KMS-11 (cell line): ENCODE measurements around the gene SYNJ2BP.

Experiments
- H2AFZ ChIP-seq: fragments of 200-600 bp; sonication (generic); 2 replicates; pipeline ENCODE4 v1.6.1; 2016; ENCODE audit warnings: antibody characterized with exemption, mixed run types, low read depth
- H3K27ac ChIP-seq: fragments of 200-600 bp; sonication (generic); 2 replicates; pipeline ENCODE4 v1.6.1; 2016; ENCODE audit warnings: mild to moderate bottlenecking, mixed run types
- H3K27me3 ChIP-seq: fragments of 200-600 bp; sonication (generic); 2 replicates; pipeline ENCODE4 v1.6.1; 2017; ENCODE audit warnings: mild to moderate bottlenecking, low read depth, mixed run types, moderate library complexity; ENCODE audit not compliant: insufficient read depth
- H3K36me3 ChIP-seq: fragments of 200-600 bp; sonication (generic); 2 replicates; pipeline ENCODE4 v1.6.1; 2017; ENCODE audit warnings: mild to moderate bottlenecking, mixed run types; ENCODE audit not compliant: insufficient read depth
- H3K4me1 ChIP-seq: fragments of 200-600 bp; sonication (generic); 2 replicates; pipeline ENCODE4 v1.6.1; 2016; ENCODE audit warnings: mild to moderate bottlenecking, low read depth, mixed run types; ENCODE audit not compliant: poor library complexity, severe bottlenecking
- H3K4me2 ChIP-seq: fragments of 200-600 bp; sonication (generic); 2 replicates; pipeline ENCODE4 v1.7.0; 2016; ENCODE audit warnings: mild to moderate bottlenecking, mixed run types
- H3K4me3 ChIP-seq: fragments of 200-600 bp; sonication (generic); IDR thresholded peaks from 2 replicates; pipeline ENCODE4 v1.6.1; 2017; ENCODE audit warnings: low read depth, low read length, mixed read lengths; ENCODE audit not compliant: insufficient read depth
- H3K79me2 ChIP-seq: fragments of 200-600 bp; sonication (generic); 2 replicates; pipeline ENCODE4 v1.6.1; 2016; ENCODE audit warnings: low read depth, mixed run types; ENCODE audit not compliant: insufficient read depth
- H3K9ac ChIP-seq: fragments of 200-600 bp; sonication (generic); 2 replicates; pipeline ENCODE4 v1.6.1; 2016; ENCODE audit warnings: mild to moderate bottlenecking, mixed run types
- H4K20me1 ChIP-seq: fragments of 200-600 bp; sonication (generic); 2 replicates; pipeline ENCODE4 v1.6.1; 2016; ENCODE audit warnings: mild to moderate bottlenecking, mixed run types; ENCODE audit not compliant: insufficient read depth
- TF ChIP-seq, protein P1 (sequence below): fragments of 200-600 bp; sonication (generic); conservative IDR thresholded peaks from 2 replicates; pipeline ENCODE4 v1.6.1; 2017; ENCODE audit warnings: low read depth, mild to moderate bottlenecking, antibody characterized with exemption, low read length, moderate library complexity, mixed read lengths

Gene SYNJ2BP

GRCh38 chr14:70401643-70402042, 15.2 kb downstream of the SYNJ2BP start:
- Histone ChIP-seq H3K36me3 (no peaks in the 10 kb centered on the region), H3K4me2 (no peak overlapping the region), H4K20me1 (no peaks in the 10 kb centered on the region), H3K9ac (no peak overlapping the region), H3K27me3 (no peaks in the 10 kb centered on the region), H3K4me1 (no peaks in the 10 kb centered on the region), H3K27ac (no peak overlapping the region), H3K4me3 (no peak overlapping the region), H2AFZ (no peak overlapping the region), H3K79me2 (no peaks in the 10 kb centered on the region)
- TF ChIP-seq, protein P1, sequence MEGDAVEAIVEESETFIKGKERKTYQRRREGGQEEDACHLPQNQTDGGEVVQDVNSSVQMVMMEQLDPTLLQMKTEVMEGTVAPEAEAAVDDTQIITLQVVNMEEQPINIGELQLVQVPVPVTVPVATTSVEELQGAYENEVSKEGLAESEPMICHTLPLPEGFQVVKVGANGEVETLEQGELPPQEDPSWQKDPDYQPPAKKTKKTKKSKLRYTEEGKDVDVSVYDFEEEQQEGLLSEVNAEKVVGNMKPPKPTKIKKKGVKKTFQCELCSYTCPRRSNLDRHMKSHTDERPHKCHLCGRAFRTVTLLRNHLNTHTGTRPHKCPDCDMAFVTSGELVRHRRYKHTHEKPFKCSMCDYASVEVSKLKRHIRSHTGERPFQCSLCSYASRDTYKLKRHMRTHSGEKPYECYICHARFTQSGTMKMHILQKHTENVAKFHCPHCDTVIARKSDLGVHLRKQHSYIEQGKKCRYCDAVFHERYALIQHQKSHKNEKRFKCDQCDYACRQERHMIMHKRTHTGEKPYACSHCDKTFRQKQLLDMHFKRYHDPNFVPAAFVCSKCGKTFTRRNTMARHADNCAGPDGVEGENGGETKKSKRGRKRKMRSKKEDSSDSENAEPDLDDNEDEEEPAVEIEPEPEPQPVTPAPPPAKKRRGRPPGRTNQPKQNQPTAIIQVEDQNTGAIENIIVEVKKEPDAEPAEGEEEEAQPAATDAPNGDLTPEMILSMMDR: no peak

DNA sequence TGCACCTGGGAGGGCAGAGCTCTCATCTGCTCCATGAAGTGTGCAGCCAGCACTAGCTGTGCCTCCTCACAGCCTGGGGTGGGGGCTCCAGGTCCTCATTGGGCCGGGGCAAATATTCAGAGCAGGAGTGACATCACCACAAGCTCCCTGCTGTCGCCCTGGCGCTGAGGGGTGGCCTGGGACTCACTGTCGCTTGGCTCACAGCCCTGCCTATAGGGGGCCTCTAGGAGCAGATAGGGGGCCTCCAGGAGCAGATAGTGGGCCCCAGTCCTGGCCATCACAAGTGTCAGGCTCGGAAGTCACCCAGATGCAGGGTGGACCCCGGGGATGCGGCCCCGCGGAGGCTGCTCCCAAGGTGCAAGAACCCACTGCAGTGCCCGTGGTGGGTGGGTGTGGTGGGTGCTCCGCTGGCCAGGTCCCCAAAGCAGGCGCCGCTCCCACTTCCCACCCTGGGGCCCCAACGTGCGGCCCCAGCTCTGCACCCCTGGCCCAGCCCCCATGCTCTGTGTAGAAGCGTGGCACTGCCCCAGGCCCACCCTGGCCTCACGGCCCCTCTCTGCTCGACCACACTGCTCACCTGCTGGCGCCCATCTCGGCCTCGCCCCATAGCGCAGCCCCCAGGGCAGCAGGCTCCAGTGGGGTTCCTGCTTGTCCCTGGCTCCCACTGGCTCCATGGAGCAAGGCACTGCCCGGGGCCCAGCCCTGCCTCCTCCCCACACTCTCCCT, 18.0 kb downstream of the SYNJ2BP start:
- Histone ChIP-seq H3K27me3 (no peaks in the 10 kb centered on the region), H3K4me2 (no peak overlapping the region), H3K4me1 (no peaks in the 10 kb centered on the region), H2AFZ (no peak overlapping the region), H3K27ac (no peak overlapping the region), H4K20me1 (no peaks in the 10 kb centered on the region), H3K9ac (no peak overlapping the region), H3K36me3 (no peaks in the 10 kb centered on the region), H3K79me2 (no peaks in the 10 kb centered on the region), H3K4me3 (no peak overlapping the region)
- TF ChIP-seq, protein P1: no peak

GRCh38 chr14:70398280-70398679, 18.6 kb downstream of the SYNJ2BP start:
- Histone ChIP-seq H3K4me1 (no peaks in the 10 kb centered on the region), H3K4me2 (no peak overlapping the region), H3K27ac (no peak overlapping the region), H3K79me2 (no peaks in the 10 kb centered on the region), H3K27me3 (no peaks in the 10 kb centered on the region), H4K20me1 (no peaks in the 10 kb centered on the region), H2AFZ (no peak overlapping the region), H3K4me3 (no peak overlapping the region), H3K36me3 (no peaks in the 10 kb centered on the region), H3K9ac (no peak overlapping the region)
- TF ChIP-seq, protein P1: no peak

DNA sequence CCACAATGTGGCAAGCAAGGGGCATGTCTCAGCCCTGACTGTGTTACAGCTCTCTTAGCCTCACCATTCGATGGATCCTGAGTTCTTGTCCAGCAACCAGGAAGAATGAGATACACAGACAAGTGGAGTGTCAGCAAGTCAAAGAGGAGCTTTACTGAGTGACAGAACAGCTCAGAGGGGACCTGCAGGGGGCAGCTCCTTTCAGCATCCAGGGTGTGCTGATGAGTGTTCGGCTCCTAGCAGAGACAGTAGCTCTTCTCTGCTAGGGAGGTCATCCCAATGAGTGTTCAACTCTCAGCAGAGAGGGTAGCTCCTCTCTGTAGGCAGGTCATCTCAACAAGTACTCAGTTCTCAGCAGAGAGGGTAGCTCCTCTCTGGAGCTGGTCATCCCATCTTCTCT, 19.1 kb downstream of the SYNJ2BP start:
- TF ChIP-seq, protein P1: no peak
- Histone ChIP-seq H3K36me3 (no peaks in the 10 kb centered on the region), H3K27ac (no peak overlapping the region), H3K4me2 (no peak overlapping the region), H3K9ac (no peak overlapping the region), H3K4me3 (no peak overlapping the region), H3K27me3 (no peaks in the 10 kb centered on the region), H4K20me1 (no peaks in the 10 kb centered on the region), H3K4me1 (no peaks in the 10 kb centered on the region), H3K79me2 (no peaks in the 10 kb centered on the region), H2AFZ (no peak overlapping the region)
